ENCODE measurements around the gene VAMP5.
"Not testable (repeated sequence)": the region's sequence is repeated elsewhere in the genome, so short reads cannot be mapped to it uniquely, and the experiment has no call there.

The VAMP5 gene

GRCh38 chr2:85557130-85557529 is 27.1 kb upstream of the VAMP5 start:
- TF ChIP-seq EZH2 (optimal IDR thresholded peaks at IDR 0.05; ENCODE audit: low read depth, low read length) = no peak
- TF ChIP-seq CTCF (IDR thresholded peaks at IDR 0.05; ENCODE audit: low read length) = no peak
- TF ChIP-seq EZH2phosphoT487 (IDR thresholded peaks at IDR 0.05; ENCODE audit: low read length) = no peak
- no peak for DNase-seq
- H2AFZ ChIP-seq (ENCODE audit: low read length) = no peak overlapping the region

GRCh38 chr2:85558160-85558559 is 26.1 kb upstream of the VAMP5 start:
- 0 out of 2 replicates have a peak, but pooled peaks cover 3% of the 10 kb centered on the region for H3K36me3 ChIP-seq (replicated peaks; ENCODE audit: insufficient read depth, low read length)
- no peaks in the 10 kb centered on the region for H3K27me3 ChIP-seq (replicated peaks; ENCODE audit: insufficient read depth, low read length)
- no peak overlapping the region for H3K4me2 ChIP-seq (ENCODE audit: low read depth, low read length)
- no peaks in the 10 kb centered on the region for H3K4me1 ChIP-seq (ENCODE audit: low read length)
- H3K4me3 ChIP-seq (ENCODE audit: low read length) = no peak overlapping the region
- no peaks in the 10 kb centered on the region for H4K20me1 ChIP-seq (ENCODE audit: insufficient read depth, low read length)
- no peak overlapping the region for H3K9ac ChIP-seq (ENCODE audit: low read length)
- H3K9me3 ChIP-seq (replicated peaks; ENCODE audit: insufficient read depth, low read length) = no peaks in the 10 kb centered on the region
- H3K9me2 ChIP-seq (replicated peaks; ENCODE audit: insufficient read depth, low read length) = no peaks in the 10 kb centered on the region
- no peak overlapping the region for H3K27ac ChIP-seq (ENCODE audit: low read length)
- no peak for DNase-seq
- TF ChIP-seq EZH2phosphoT487 (IDR thresholded peaks at IDR 0.05; ENCODE audit: low read length) (no peak), CTCF (IDR thresholded peaks at IDR 0.05; ENCODE audit: low read length) (no peak), EZH2 (optimal IDR thresholded peaks at IDR 0.05; ENCODE audit: low read depth, low read length) (no peak)
- H2AFZ ChIP-seq (ENCODE audit: low read length) = no peak overlapping the region
- no peaks in the 10 kb centered on the region for H3F3A ChIP-seq (ENCODE audit: insufficient read depth, low read length)
- peaks cover 28% of the 10 kb centered on the region for H3K79me2 ChIP-seq (ENCODE audit: low read length)

More at GRCh38 chr2:85557130-85557529, 27.1 kb upstream of the VAMP5 start:
- Histone ChIP-seq H3K9ac (ENCODE audit: low read length) (no peak overlapping the region), H3K27ac (ENCODE audit: low read length) (no peak overlapping the region), H3K9me3 (replicated peaks; ENCODE audit: insufficient read depth, low read length) (no peaks in the 10 kb centered on the region), H3K4me3 (ENCODE audit: low read length) (no peak overlapping the region), H3K27me3 (replicated peaks; ENCODE audit: insufficient read depth, low read length) (no peaks in the 10 kb centered on the region), H3K4me1 (ENCODE audit: low read length) (no peaks in the 10 kb centered on the region), H3K9me2 (replicated peaks; ENCODE audit: insufficient read depth, low read length) (no peaks in the 10 kb centered on the region), H3K4me2 (ENCODE audit: low read depth, low read length) (no peak overlapping the region), H4K20me1 (ENCODE audit: insufficient read depth, low read length) (no peaks in the 10 kb centered on the region), H3K79me2 (ENCODE audit: low read length) (peaks cover 28% of the 10 kb centered on the region), H3K36me3 (replicated peaks; ENCODE audit: insufficient read depth, low read length) (0 out of 2 replicates have a peak, but pooled peaks cover 3% of the 10 kb centered on the region), H3F3A (ENCODE audit: insufficient read depth, low read length) (no peaks in the 10 kb centered on the region)

GRCh38 chr2:85560403-85560726 is 23.9 kb upstream of the VAMP5 start:
- DNase-seq; H4K20me1 ChIP-seq (ENCODE audit: insufficient read depth, low read length); H3K4me1 ChIP-seq (ENCODE audit: low read length); H3K9me3 ChIP-seq (replicated peaks; ENCODE audit: insufficient read depth, low read length); H3K36me3 ChIP-seq (replicated peaks; ENCODE audit: insufficient read depth, low read length); H2AFZ ChIP-seq (ENCODE audit: low read length); H3K27me3 ChIP-seq (replicated peaks; ENCODE audit: insufficient read depth, low read length); H3K27ac ChIP-seq (ENCODE audit: low read length); H3K9me2 ChIP-seq (replicated peaks; ENCODE audit: insufficient read depth, low read length); H3F3A ChIP-seq (ENCODE audit: insufficient read depth, low read length): not testable (repeated sequence)
- Histone ChIP-seq H3K4me2 (ENCODE audit: low read depth, low read length) (peak overlapping the region; percentile 89), H3K79me2 (ENCODE audit: low read length) (peaks cover 28% of the 10 kb centered on the region), H3K4me3 (ENCODE audit: low read length) (peak overlapping the region; percentile 78), H3K9ac (ENCODE audit: low read length) (peak overlapping the region; percentile 71; the same call in 1 of the 2 replicates)

- Histone ChIP-seq H3K27ac (ENCODE audit: low read length) (no peak overlapping the region), H3K79me2 (ENCODE audit: low read length) (peaks cover 28% of the 10 kb centered on the region), H3K9me3 (replicated peaks; ENCODE audit: insufficient read depth, low read length) (no peaks in the 10 kb centered on the region), H4K20me1 (ENCODE audit: insufficient read depth, low read length) (no peaks in the 10 kb centered on the region), H3K4me3 (ENCODE audit: low read length) (peak overlapping the region; percentile 78), H3F3A (ENCODE audit: insufficient read depth, low read length) (no peaks in the 10 kb centered on the region), H3K9me2 (replicated peaks; ENCODE audit: insufficient read depth, low read length) (no peaks in the 10 kb centered on the region), H3K36me3 (replicated peaks; ENCODE audit: insufficient read depth, low read length) (0 out of 2 replicates have a peak, but pooled peaks cover 3% of the 10 kb centered on the region), H3K4me1 (ENCODE audit: low read length) (no peaks in the 10 kb centered on the region), H3K4me2 (ENCODE audit: low read depth, low read length) (peak overlapping the region; percentile 89), H3K27me3 (replicated peaks; ENCODE audit: insufficient read depth, low read length) (no peaks in the 10 kb centered on the region), H3K9ac (ENCODE audit: low read length) (peak overlapping the region; percentile 71; the same call in 1 of the 2 replicates), H2AFZ (ENCODE audit: low read length) (peak overlapping the region; percentile 81; the same call in 1 of the 2 replicates)
- TF ChIP-seq EZH2phosphoT487 (IDR thresholded peaks at IDR 0.05; ENCODE audit: low read length) = no peak
- TF ChIP-seq CTCF (IDR thresholded peaks at IDR 0.05; ENCODE audit: low read length) = no peak
- no peak for TF ChIP-seq EZH2 (optimal IDR thresholded peaks at IDR 0.05; ENCODE audit: low read depth, low read length)
- no peak for DNase-seq
These were observed 23.4 kb upstream of the VAMP5 start for GRCh38 chr2:85560812-85561279.

All from MM.1S (cell line).